ENCODE results near the gene KNDC1. TPM values are rescaled to one million over a fixed set of nuclear protein-coding genes. Genes with fewer than 3 reads are reported as not detected.

The KNDC1 gene
- total and polyA plus RNA-seq, 2 of the 13 experiments (the other 11 are each of a cell fraction or from before 2014, with no cell fraction given) = 0.69 TPM; not detected in 1

DNA sequence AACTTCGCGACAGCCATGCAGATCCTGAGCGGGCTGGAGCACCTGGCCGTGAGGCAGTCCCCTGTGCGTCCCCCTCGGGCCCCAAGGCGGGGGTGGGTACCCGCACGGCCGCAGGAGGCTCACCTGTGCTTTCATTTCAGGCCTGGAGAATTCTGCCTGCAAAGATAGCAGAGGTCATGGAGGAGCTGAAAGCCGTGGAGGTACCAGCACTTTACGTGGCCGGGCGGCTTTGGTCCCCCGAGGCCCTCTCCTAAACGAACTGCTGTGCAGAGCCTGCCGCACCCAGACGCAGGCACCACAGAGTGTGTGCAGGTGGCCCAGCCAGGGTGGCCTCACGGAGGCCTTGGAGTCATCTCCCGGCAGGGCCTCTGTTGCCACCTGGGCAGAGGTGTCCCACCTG, 58.9 kb downstream of the KNDC1 start:
- in situ Hi-C loops (cut with HindIII; ENCODE audit: extremely low pct_ligation_motif_present, low pct_unique_long_range_greater_than_20kb) = no loop called here
- H4K20me1 ChIP-seq (ENCODE audit: insufficient read depth, low read length) = peaks cover 5% of the 10 kb centered on the region; the same call in 1 of the 2 replicates
- no peaks in the 10 kb centered on the region for H3K79me2 ChIP-seq (ENCODE audit: insufficient read depth, low read length)
- DNase-seq (ENCODE audit: low spot score) (no peak), ATAC-seq (no peak), FAIRE-seq (no peak)
- POLR2A ChIA-PET = no interaction called here
- H3K4me1 ChIP-seq (ENCODE audit: insufficient read depth, low read length) = no peaks in the 10 kb centered on the region
- no peaks in the 10 kb centered on the region for H3K9me3 ChIP-seq (ENCODE audit: low read length)
- no TSS peak for BruUV-seq (replicated peaks)
- H3K9ac ChIP-seq (ENCODE audit: insufficient read depth, low read depth, low read length) = no peak overlapping the region
- no peak overlapping the region for H3K4me2 ChIP-seq (ENCODE audit: low read depth, low read length)
- no peaks in the 10 kb centered on the region for H3K36me3 ChIP-seq (replicated peaks in 1 of 2; ENCODE audit: control insufficient read depth in 1 of 2, insufficient read depth in 2 of 2, low read length in 2 of 2)
- TF ChIP-seq, protein P1, sequence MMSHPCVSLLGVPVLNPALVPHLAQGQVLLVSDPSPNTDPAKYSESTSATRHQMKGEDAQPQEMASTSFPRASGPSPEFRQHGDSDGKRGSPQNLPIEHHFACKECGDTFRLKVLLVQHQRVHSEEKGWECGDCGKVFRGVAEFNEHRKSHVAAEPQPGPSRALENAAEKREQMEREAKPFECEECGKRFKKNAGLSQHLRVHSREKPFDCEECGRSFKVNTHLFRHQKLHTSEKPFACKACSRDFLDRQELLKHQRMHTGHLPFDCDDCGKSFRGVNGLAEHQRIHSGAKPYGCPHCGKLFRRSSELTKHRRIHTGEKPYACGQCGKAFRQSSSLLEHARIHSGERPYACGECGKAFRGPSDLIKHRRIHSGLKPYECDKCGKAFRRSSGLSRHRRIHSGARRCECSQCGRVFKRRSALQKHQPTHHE (CRISPR knock-in tag; IDR thresholded peaks at IDR 0.05; ENCODE audit: borderline replicate concordance) = no peak
- no peak for TF ChIP-seq NFKB2 (CRISPR knock-in tag; IDR thresholded peaks at IDR 0.05; ENCODE audit: borderline replicate concordance)
- TF ChIP-seq ZNF772 (CRISPR knock-in tag; IDR thresholded peaks at IDR 0.05) = no peak
- no peak for TF ChIP-seq XBP1 (CRISPR knock-in tag; IDR thresholded peaks at IDR 0.05)
- TF ChIP-seq PHF8 (CRISPR knock-in tag; IDR thresholded peaks at IDR 0.05) = no peak
- no peak for TF ChIP-seq ZNF432 (CRISPR knock-in tag; IDR thresholded peaks at IDR 0.05; ENCODE audit: borderline replicate concordance)
- TF ChIP-seq, protein P2, sequence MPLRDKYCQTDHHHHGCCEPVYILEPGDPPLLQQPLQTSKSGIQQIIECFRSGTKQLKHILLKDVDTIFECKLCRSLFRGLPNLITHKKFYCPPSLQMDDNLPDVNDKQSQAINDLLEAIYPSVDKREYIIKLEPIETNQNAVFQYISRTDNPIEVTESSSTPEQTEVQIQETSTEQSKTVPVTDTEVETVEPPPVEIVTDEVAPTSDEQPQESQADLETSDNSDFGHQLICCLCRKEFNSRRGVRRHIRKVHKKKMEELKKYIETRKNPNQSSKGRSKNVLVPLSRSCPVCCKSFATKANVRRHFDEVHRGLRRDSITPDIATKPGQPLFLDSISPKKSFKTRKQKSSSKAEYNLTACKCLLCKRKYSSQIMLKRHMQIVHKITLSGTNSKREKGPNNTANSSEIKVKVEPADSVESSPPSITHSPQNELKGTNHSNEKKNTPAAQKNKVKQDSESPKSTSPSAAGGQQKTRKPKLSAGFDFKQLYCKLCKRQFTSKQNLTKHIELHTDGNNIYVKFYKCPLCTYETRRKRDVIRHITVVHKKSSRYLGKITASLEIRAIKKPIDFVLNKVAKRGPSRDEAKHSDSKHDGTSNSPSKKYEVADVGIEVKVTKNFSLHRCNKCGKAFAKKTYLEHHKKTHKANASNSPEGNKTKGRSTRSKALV (CRISPR knock-in tag; IDR thresholded peaks at IDR 0.05) = no peak
- no peak for TF ChIP-seq KAT8 (CRISPR knock-in tag; IDR thresholded peaks at IDR 0.05)
- no peak for TF ChIP-seq SALL2 (CRISPR knock-in tag; IDR thresholded peaks at IDR 0.05)
- no peak for TF ChIP-seq SRSF1 (optimal IDR thresholded peaks at IDR 0.05; ENCODE audit: low read depth, low read length)
- no peak for TF ChIP-seq GTF3A (CRISPR knock-in tag; conservative IDR thresholded peaks at IDR 0.05)
- no peak for TF ChIP-seq JDP2 (CRISPR knock-in tag; IDR thresholded peaks at IDR 0.05; ENCODE audit: borderline replicate concordance)
- no peak for TF ChIP-seq SMAD1 (CRISPR knock-in tag; IDR thresholded peaks at IDR 0.05; ENCODE audit: borderline replicate concordance, low read depth)
- TF ChIP-seq ZNF775 (CRISPR knock-in tag; IDR thresholded peaks at IDR 0.05; ENCODE audit: borderline replicate concordance) = no peak
- TF ChIP-seq ZNF234 (CRISPR knock-in tag; conservative IDR thresholded peaks at IDR 0.05) = no peak
- no peak for TF ChIP-seq RNF2 (conservative IDR thresholded peaks at IDR 0.05; ENCODE audit: low read depth)
- intact Hi-C loops (cut with micrococcal nuclease; ENCODE audit: unreplicated experiment) = no loop called here
- CTCF ChIA-PET (ENCODE audit: low intra/inter-chr PET ratio, low total read pairs) = no interaction called here
- no peak overlapping the region for H2AFZ ChIP-seq (ENCODE audit: low read length)
- H3K27me3 ChIP-seq (ENCODE audit: control insufficient read depth in 1 of 2, insufficient read depth in 2 of 2, low read length in 2 of 2) = peaks cover 10 to 57% of the 10 kb centered on the region in 2 experiments; a peak in 4 of 5 replicates
- H3K27ac ChIP-seq (ENCODE audit: extremely low read length, insufficient read depth, low read length) = no peak overlapping the region
- WGBS (ENCODE audit: low lambda C conversion rate) = 29% methylated on average over 5 of the region's 20 CpGs
- no peak overlapping the region for H3K4me3 ChIP-seq (replicated peaks in 1 of 3; ENCODE audit: insufficient read depth in 1 of 3, low read depth in 2 of 3, low read length in 3 of 3)

Data from HepG2 (cell line).